Fibroblast of mammary gland (primary cell): ENCODE results near the gene PDGFA.

Source experiments
- DNase-seq: peaks from one replicate; pipeline ENCODE4 v3.0.0-alpha.2; 2010; ENCODE audit warnings: low read depth
- H3K4me3 ChIP-seq: 2 replicates; pipeline ENCODE4 v1.5.1; 2011; ENCODE audit warnings: low read depth, mild to moderate bottlenecking, low read length, moderate library complexity; ENCODE audit not compliant: control insufficient read depth
- CTCF ChIP-seq: conservative IDR thresholded peaks from 2 replicates; pipeline ENCODE4 v1.5.1; 2011; ENCODE audit warnings: low read depth, low read length, inconsistent platforms; ENCODE audit not compliant: control insufficient read depth, insufficient read depth

Gene PDGFA

GRCh38 chr7:480531-481218 is 39.0 kb downstream of the PDGFA start:
- no peak for TF ChIP-seq CTCF
- no peak for DNase-seq
- H3K4me3 ChIP-seq = no peak overlapping the region

- TF ChIP-seq CTCF = no peak
Observed at GRCh38 chr7:479948-480499, 39.6 kb downstream of the PDGFA start.

GRCh38 chr7:479115-479947 is 40.3 kb downstream of the PDGFA start:
- no peak for TF ChIP-seq CTCF
- DNase-seq = no peak
- no peak overlapping the region for H3K4me3 ChIP-seq

More at GRCh38 chr7:479948-480499, 39.6 kb downstream of the PDGFA start:
- no peak for DNase-seq
- no peak overlapping the region for H3K4me3 ChIP-seq

GRCh38 chr7:477626-478220 is 41.9 kb downstream of the PDGFA start:
- TF ChIP-seq CTCF = no peak
- no peak for DNase-seq

GRCh38 chr7:476736-477360 is 42.8 kb downstream of the PDGFA start:
- DNase-seq = no peak
- no peak for TF ChIP-seq CTCF

More at GRCh38 chr7:477626-478220, 41.9 kb downstream of the PDGFA start:
- no peak overlapping the region for H3K4me3 ChIP-seq

GRCh38 chr7:475951-476441 is 43.6 kb downstream of the PDGFA start:
- H3K4me3 ChIP-seq = no peak overlapping the region
- no peak for TF ChIP-seq CTCF
- DNase-seq = no peak

More at GRCh38 chr7:476736-477360, 42.8 kb downstream of the PDGFA start:
- no peak overlapping the region for H3K4me3 ChIP-seq
